CD4-positive, alpha-beta T cell treated with Interleukin-15 for 4 hours (primary cell): ENCODE measurements around the gene CLMP.

ENCODE experiments used
- DNase-seq: peaks from one replicate; pipeline ENCODE4 v3.0.0-alpha.2; 2020; ENCODE audit warnings: low spot score

CLMP gene

DNA sequence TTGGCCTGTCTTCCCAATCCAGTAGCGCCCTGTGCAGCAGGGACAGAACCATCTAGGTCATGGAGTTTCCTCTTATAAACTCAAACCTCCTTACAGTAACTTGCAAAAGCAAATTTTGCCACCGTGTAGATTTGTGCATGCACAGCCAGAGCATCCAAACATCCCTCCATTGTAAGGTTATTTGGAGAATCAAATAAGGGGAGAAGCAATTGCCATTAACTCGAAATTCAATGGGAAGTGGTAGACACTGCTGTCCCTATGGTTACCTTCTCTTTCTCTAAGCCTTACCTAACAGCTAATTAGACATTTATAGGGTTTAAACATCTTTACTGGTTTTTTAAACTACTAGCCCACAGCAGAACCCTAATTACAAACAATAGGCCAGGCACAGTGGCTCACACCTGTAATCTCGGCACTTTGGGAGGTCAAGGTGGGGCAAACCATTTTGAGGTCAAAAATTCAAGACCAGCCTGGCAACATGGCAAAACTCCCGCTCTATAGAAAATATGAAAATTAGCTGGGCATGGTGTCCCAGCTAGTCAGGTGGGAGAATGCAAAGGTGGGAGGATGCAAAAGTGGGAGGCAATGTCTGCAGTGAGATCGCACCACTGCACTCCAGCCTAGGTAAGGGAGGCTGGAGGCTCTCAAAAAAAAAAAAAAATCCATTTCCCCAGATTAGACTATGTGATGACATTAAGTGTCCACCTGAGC is 139.7 kb downstream of the CLMP start:
- no peak for DNase-seq

DNA sequence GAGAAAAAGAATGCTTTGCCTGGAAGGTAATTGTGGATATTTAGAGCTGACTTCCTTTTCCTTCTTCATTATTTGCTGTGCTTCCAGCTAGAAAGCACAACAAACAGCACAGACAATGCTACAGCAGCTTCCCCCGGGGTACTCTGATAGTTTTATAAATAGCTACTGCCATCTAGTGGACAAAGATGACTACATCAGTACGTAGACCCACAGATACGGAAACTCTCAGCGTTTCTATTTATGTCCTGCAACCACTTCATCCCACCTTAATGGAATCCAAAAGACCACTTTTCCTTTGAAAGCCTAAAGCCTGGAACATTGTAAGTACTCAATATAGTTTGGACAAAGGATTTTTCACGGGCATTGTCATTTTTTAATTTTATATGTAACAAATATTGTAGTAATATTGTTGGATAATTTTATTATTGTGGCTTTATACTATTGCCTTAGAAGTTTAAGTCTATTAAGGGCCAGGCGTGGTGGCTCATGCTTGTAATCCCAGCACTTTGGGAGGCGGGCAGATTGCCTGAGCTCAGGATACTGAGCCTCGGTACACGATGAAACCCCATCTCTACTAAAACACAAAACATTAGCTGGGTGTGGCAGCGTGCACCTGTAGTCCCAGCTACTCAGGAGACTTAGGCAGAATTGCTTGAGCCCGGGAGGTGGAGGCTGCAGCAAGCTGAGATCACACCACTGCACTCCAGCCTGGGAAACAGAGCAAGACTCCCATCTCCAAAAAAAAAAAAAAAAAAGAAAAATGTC is 140.6 kb downstream of the CLMP start:
- peak; percentile 74 for DNase-seq

DNA sequence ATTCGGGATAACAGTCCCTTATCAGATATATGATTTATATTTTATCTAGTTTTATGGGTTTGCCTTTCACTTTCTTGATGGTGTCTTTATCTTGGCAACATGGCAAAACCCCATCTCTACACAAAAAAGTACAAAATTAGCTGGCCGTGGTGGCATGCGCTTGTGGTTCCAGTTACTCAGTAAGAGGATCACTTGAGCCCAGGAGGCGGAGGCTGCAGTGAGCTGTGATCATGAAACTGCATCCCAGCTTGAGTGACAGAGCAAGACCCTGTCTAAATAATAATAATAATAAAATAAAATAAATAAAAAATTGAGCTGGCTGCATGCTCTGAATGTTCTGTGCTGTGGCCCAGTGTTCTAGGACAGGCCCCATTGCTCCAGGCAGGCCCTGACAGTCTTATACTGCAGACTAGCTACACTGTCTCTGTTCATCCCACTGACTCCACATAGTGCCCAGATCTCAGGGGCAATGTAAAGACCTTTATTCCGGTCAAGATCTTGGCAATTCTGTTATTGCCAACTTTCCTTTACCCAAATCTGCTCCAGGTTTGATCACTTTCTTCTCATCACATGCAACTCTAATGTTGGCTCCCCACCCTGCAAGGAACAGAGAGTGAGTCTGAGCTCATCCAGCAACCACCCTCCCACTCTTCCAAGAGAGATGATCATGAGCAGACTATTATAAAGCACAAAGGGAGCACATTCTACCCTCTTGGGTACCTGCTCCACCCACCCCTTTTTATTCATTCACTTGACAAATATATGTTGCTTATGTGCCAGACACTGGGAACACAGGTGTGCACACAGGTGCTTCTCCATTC is 141.9 kb downstream of the CLMP start:
- DNase-seq, result no peak

DNA sequence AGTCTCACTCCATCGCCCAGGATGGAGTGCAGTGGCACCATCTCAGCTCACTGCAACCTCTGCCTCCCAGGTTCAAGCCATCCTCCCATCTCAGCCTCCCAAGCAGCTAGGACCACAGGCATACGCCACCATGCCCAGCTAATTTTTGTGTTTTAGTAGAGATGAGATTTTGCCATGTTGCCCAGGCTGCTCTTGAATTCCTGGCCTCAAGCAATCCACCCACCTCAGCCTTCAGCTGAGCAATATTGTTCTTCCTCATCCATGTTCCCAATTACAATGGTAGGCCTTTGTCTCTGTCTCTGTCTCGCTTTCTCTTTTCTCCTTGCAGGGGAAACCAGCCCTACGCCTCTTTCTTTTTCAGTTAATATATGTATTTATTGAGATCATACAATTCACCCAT is 143.4 kb downstream of the CLMP start:
- DNase-seq, result no peak

DNA sequence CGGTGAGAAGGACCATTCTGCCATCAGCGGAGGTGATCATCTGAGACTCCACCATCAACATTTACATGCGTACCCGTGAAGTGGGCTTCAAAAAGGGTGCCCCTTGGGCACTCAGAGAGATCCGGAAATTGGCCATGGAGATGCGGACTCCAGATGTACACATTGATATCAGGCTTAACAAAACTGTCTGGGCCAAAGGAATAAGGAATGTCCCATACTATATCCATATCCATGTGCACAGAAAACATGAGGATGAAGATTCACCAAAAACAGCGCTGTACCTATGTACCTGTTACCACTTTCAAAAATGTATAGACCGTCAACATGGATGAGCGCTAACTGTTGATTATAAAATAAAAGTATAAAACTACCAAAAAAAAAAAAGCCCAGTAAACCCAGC is 143.9 kb downstream of the CLMP start:
- DNase-seq, result no peak

DNA sequence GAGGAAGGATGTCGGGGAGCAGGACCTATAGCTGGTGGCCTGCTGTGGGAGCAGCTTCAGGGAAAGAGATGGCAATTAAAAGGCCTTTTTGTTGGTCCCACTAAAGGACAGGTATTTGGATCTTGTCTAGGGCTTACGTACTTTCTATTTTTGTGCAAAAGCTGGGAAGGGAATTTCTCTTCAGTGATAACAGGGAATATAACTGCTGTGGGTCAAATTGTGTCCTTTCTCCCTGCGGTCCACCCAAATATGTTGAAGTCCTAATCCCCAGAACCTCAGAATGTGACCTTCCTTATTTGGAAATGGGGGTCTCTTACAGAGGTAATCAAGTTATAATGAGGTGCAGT is 147.1 kb downstream of the CLMP start:
- DNase-seq, result no peak

DNA sequence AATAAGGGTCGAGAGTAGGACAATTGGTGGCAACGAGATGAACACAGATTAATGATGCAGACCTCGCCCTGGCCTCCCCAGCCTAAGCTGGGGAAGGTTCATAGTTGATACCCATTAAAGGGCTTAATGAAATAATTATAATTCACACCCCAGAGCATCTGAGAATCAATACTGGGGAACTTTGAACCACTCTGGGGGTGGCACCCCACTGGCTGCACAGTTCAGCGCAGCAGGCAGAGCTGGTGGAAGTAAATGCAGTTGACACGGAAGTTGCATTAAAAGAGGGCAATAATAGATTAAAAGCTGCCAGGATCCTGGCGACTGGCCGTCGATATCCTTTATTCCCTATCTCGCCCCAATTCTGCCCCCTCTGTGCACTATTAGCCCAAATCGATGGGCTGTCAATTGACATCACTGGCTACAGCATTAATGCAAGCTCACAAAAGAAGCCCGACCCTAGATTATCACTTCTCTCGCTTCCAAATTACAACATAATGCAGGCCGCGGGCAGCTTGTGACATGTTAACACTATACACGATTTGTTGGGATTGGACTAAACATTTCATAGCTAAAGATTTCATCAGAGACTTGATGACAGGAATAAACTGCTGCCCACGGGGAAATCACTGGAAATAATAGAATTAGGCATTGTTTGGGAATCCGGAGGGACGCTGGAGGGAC is 147.6 kb downstream of the CLMP start:
- no peak for DNase-seq

DNA sequence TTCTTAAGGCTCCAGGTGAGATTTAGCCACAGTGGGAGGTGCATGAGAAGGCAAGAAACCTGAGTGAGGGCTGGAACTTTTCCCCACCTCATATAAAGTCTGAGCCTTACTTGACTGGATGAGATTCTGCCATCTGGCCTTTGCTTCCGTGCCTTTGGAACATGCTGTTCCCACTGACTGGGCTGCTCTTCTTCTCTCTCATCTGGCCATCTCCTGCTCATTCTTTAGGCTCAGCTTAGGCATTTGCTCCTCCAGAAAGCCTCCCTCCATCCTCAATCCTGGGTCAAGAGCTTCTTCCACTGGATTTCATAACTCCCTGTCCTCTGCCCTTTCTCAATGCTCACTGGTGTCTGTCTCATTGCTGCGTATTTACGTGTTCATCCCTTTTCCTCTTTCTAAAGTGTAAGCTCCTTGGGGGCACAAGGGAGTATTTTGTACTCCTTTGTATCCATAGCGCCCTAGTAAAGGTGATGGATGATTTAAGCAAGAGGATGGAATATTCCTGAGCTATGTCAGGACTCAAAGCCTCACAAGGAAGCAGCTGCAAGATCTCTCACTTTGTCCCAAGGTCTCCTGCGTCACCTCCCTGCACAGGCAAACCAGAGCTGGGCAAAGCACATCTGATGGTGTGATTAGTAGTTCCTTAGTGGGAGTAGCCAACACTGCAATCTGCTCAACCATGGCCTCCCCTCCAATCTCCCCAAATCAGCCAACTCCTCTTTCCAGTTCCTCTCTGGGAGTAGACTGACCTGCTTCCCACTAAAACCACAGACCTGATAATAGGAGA is 148.4 kb downstream of the CLMP start:
- no peak for DNase-seq

DNA sequence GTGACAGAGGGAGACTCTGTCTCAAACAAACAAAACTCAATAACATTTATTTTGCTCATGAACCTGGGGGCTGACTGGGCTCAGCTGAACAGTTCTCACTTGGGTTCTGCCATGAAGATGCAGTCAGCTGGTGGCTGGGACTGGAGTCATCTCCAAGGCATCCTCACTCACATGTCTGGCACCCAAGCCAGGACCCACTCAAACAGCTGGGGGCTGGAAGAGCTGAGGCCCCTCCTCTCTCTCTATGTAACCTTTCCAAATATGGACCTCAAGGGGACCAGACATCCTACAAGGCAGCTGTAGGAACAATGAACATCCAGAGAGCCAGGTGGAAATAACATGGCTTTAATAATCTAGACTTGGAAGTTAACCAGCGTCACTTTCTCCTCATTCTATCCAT is 149.9 kb downstream of the CLMP start:
- no peak for DNase-seq

DNA sequence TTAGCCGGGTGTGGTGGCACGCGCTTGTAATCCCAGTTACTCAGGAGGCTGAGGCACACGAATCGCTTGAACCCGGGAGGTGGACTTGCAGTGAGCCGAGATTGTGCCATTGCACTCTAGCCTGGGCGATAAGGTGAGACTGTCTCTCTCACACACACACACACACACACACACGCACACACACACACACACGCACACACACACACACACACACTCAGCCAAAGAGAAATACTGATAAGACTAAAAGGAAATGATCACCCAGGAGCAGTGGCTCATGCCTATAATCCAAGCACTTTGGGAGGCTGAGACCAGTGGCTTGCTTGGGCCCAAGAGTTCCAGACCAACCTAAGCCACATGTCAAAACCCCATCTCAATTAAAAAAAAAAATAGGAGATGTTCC is 153.9 kb downstream of the CLMP start:
- DNase-seq, result no peak

DNA sequence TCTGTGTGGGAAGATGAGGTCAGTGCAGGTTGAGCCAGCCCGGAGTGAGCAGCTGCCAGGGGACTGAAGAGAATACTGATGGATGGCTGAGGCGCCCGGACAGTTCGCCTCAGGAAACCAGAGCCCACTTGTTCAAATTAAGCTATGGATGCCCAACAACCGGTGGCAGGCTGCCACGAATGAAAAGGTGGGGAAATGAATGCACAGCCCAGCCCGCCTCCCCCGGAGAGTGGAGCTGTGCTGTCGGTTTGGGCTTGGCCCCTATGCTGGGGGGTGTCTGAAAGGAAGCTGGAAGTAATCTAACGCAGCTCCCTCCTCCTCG is 155.0 kb downstream of the CLMP start:
- no peak for DNase-seq

DNA sequence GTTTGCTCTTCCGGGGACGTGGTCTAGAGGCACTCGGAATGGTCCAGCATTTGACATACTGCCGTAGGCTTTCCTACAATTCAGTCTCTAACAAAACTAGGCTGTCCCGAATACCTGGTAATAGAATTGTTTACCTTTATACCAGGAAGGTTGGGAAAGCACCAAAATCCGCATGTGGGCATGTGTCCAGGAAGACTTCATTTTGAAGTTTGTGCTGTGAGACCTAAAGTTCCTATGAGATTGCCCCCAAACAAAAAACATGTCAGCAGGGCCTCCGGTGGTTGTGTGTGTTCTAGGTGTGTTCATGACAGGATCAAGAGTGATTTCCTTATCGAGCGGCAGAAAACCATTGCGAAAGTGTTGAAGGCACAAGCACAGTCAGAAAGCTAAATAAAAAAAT is 159.2 kb downstream of the CLMP start:
- no peak for DNase-seq

DNA sequence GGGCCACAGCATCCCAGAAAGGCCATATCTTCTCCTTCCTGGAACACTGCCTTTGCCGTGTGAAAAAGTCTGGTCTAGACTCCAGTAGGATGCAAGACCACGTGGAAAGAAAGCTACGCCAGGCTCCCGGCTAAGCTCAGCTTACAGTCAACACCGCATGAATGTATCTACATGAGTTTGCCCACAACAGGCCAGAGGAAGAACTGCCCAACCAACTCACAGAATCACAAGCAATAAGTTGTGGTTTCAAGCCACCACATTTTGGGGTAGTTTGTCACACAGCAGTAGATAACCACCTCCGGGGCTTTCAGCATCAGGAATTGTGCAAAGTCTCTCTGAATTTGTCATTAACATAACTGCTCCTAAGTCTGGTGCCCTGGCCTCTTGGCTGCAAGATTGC is 160.5 kb downstream of the CLMP start:
- DNase-seq, result no peak

DNA sequence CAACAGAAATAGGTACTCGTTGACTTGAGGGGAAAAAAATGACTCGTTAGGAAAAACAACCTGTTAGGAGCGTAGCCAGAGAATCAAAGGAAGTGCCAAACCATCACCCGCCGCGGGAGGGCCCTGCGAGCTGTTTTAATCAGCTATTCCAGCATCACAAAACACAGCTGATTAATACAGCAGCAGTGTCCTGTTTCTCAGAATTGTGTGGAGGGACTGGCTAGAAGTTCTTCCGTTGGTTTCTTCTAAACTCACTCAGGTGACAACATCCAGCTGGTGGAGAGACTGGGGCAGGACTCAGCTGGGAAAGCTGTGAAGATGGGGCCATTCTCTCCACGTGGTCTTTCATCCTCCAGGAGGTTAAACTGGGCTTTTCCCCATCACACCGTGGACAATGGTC is 161.2 kb downstream of the CLMP start:
- no peak for DNase-seq

DNA sequence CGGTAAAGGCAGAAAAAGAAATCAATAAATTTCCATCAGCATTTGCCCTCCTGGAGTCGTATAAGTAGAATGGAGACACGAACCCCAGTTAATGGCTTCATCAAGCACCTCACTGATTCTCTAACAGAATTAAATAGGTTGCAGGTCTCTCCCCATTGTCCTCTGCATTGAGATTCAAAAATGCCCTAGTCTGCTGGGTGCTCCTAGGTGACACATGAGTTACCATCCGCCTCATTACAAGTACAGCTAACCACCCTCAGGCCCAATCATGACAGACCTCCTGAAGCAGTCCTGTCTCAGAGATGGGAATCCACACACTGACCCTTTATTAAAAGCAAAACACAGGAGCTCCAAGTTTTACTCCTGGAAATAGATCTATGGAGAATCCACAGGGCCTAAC is 164.5 kb downstream of the CLMP start:
- no peak for DNase-seq

DNA sequence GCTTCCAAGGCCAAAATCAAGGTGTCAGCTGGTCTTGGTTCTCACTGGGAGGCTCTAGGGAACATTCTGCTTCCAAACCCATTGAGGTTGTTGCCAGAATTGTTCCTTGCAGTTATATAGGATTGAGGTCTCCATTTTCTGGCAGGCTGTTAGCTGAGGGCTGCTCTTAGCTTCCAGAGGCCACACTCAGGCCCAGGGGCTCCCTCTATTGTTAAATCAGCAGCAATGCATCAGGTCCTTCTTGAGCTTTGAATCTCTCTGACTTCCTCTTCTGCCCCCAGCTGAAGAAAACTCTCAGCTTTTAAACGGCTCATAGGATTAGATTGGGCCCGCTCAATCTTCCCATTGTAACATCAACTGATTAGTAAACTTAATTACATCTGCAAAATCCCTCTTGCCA is 174.1 kb downstream of the CLMP start:
- DNase-seq, result peak; percentile 40
